NCI-H146 (cell line): Measurements from ENCODE around the gene ASB10.

Source experiments
- DNase-seq: peaks from one replicate; lab custom pipeline; 2025; lab: John Stamatoyannopoulos, UW

ASB10 gene

DNA sequence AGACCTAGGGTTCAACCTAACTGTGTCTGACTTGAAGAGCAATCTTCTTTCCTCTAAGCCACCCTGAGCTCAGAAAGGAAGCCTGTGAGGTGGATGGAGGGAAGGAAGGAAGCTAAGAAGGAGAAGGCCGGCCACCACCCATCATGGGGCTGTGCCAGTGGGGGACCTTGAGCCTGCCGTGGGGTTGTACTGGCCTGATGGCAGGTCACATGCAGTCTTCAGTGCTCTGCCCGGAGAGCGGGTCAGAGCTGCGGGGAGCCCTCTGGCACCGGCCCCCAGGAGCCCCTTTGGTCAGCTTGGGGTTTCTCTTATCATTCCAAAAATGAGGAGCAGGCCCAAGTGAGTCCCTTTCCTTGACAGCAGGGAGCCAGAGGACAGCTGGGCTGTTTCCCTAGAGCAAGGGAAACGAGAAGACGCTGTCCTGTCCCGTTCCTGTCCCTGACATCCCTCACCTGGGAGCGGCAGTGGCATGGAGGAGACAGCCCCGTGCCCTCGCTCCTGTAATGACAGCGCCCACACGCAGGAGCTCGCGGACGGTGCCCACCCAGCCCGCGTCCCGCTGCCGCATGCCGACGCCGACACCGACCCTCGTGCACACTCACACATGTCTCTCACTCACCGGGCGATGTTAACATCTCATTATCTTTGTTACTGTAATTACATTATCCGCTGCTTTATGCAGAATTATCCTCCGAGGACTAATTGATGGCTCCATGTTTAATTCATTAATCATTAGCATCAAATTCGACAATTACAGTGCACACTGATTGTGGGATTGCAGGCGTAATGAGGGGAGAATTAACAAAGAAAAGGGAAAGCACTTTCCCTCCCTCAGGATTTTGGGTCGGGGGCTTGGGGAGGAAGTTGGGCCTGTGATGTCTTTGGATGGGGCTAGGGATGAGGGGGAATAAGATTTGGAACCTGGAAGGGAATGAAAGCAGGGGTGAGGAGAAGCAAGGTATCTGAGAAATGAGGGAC lies 50.9 kb downstream of the ASB10 start:
- no peak for DNase-seq

DNA sequence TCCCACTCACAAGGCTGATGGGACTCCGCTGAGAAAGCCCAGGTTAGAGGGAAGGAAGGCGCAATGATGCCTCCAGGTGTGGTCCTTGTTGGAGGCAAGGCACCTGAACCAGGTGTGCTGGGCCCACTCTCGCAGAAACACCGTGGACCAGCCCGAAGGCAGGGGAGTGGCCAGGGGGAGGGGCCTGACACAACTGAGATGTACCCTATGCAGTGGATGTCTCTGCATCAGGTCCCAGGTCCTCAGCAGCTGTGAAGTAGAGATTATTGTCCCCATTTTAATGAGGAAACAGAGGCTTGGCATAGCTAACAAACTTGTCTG lies 51.6 kb downstream of the ASB10 start:
- DNase-seq, result no peak

DNA sequence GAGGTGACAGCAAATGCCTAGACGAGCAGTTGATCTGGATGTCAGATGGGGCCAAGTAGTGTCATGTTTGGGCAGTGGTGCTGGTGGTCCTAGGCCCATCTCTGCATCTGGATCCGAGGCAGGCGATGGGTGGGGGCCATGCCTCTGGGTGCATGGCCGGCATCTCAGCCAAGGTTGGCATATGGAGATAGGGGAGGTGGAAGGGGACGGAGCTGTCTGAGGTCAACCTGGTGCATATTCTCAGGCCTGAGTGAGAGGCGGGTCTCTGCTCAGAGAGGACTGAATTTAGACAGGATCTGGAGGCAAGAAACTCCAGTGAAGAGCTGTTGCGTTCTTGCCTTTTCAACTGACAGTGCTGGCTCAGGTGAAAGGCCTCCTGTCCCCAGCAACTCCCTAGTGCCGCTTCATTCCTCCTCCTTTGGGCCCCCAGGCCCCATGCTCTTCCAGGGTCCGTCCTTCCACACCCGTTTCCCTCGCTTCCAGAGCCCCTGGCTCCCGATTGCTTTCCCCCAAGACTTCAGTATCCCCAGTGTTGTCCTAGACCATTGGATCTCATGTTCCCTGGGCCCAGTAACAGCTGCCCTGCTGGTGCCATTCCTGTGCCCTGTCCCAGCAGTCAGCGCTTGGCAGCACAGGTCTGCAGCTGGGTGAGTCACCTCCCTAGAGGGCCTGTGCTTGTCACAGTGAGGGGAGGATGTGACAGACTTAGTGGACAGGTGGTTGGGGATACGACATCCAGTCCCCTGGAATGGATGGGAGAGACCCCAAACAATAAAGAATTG lies 52.1 kb downstream of the ASB10 start:
- no peak for DNase-seq

DNA sequence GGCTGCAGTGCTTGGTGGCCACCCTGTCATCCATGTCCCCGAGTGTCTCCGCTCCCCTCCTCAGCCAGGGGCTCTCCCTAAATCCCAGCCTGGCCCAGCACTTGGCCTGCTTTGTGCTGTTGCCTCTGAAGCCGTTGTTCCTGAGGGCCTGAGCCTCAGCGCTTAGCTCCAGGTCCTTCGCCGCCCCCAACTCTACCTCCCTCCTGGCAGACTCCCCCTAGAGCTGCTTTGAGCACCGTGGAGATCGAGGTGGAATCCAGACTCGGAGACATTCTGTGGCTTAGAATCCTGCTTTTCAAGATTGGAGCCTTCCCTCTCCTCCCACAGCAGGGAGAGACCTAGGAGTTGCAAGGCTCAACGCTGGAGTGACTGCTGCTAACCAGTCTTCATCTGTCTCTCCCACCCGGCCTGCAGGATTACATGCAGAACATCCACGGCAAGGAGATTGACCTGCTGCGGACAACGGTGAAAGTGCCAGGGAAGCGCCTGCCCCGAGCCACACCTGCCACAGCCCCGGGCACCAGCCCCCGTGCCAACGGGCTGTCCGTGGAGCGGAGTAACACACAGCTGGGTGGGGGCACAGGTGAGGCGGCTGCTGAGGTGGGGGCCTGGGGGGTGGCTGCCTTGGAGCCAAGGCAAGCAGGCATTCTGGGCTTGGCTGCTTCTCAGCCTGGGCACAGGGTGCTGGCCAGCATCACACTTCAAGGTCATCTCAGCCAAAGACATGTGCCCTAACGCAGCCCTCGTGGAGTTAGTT lies 52.9 kb downstream of the ASB10 start:
- no peak for DNase-seq

DNA sequence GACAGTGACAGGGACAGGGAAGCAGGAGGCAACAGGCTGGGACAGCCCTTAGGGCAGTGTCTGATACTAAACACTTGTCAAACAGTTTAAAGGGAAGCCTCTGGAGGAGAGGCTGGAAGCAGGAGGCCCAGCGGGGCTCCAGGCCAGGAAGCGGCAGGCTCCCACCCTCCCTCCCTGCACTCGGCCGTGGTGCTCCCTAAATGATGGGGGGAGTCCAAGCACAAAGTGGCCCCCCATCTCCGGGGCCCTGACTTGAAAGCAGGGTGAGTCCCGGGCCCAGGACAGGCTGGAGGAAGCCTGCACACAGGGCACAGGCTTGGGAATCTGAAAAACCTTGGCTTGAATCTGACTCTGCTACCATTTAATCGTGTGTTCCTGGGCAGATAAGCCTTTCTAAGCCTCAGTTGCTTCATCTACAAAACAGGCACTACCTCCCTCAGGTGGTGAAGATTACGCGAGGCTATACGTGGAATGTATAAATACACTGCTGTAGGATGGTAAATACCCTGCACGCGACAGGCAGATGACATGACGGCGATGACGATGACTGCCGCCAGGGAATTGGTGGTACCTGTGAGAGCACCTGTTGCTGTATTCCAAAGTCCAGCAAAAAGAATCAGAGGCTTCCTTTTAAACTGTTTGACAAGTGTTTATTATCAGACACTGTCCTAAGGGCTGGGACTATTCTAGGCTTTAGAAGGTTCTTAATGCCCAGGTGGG lies 53.6 kb downstream of the ASB10 start:
- no peak for DNase-seq

DNA sequence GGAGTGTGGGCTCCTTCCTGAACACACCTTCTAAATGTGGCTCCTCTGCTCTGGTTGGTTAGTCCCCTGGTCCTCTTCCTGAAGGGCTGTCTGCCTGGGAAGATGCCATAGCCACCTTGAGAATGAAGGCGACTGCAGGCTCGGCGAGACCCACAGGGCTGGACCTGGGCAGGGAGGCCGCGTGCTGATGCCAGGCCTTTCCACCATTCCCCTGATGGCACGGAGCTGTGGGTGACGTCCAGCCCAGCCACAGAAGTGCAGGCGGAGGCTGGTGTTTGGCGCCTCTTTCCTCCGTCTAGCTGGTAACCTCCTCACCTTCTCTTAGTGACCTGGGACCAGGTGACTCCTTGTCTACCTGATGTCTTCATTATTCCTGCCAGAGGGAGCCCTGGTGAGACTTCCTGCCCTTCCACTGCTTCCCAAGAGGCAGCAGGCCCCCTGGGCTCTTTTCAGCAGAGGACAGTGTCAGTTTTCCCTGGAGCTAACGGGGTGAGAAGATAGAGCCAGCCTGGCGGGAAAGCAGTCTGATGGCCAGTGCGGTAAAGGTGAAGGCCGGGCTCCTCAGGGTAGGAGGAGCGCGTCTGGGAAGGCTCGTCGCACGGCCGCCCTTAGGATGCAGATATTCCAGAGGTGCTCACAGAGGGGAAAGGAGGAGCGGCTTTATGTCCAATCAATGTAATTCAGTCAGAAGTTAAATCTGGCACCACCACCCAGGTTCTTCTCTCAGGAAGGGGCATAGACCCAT lies 54.4 kb downstream of the ASB10 start:
- DNase-seq, result no peak

DNA sequence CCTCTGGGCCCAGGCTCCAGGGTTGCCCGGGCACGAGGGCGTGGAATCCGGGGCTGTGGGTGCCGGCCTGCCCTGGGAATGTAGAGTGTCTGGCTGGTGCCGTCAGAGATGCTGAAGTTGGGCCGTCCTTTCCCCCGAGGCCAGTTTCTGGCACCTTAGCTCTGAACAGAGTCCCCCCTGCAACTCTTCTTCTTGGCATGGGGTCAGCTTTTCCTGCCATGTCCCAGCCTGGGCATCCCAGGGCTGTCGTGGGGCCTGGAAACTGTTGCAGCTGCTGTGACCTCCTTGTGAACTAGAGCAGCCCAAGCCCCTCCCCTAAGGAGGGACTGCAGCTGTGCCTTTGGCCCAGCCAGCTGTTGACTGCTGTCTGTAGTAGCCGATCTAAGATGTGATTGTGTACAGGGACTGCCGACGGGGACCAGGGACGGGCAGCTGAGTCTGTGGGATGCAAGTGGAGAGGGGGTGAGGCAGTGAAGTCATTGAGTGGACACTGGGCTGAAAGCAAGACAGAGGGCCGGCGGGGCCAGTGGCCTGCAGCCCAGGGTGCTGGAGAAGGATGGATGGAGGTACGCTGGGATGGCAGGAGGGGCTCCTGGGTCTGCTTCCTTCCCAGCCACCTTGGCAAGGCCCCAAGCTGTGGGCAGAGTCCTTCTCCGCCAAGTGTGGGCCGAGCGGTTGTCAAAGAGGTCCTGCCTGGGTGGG lies 55.3 kb downstream of the ASB10 start:
- DNase-seq, result no peak

DNA sequence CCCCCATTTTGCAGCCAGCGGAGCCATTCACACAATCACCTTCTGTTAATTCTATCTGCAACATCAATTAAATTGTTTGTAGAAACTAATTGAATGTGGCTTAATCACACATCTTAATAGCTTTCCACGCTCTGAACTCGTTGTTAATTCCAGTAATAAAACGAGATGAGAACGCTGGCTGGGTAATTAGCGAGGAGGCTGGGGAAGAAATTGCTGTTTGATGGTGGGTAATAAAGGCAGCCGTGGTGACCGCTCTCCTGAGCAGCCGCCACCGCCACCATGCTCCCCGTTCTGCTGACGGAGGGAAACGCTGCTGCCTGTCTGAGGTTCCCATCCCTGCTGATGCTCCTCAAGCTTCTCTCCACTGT lies 55.8 kb downstream of the ASB10 start:
- DNase-seq, result no peak

DNA sequence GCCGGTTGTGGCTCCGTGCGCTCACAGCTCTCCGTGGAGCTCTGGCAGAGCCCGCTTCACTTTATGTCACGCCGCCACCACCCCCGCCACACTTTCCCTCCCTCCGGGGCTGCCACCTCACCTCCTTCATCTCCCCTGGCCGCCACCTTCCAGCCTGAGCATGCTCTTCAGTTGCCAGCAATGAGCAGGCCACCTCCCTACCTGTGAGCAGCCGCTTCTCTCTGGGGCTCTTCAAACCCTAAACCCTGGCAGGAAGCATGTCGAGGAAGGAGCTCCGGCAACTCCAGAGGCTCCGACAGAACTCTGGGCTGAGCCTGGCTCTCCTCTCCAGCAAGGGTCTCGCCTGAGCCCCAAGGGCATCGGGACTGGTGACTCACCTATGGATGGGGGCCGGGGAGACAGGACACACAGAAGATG lies 56.3 kb downstream of the ASB10 start:
- DNase-seq, result no peak

DNA sequence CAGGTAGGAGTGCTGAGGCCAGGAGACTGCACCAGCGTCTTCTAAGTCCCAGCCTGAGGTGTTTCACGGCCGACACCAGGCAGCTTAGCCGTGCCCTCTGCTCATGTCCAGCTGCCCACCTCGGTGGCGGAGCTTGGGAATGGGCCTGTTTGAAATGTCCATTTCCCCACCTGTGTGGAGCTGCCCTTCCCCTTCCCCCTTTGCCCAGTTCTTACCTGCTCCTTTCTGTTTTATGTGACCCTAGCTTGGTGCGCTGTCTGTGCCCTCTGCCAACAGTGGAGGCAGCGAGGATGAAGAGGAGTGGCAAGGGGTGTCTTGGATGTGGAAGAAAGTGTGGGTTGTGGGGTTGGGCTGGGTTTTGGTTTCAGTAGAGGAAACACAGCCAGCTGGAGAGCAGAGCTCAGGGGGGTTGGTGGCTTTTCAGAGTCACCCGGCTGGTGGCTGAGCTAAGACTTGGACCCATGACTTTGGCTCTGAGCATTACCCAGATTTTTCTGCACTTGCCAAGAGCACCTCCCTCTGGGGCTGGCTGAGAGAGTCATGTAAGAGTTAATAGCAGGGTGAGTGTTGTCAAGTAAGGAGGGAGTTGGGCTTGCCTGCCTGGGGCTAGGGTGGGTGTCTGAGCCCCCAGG lies 57.0 kb downstream of the ASB10 start:
- DNase-seq, result no peak

DNA sequence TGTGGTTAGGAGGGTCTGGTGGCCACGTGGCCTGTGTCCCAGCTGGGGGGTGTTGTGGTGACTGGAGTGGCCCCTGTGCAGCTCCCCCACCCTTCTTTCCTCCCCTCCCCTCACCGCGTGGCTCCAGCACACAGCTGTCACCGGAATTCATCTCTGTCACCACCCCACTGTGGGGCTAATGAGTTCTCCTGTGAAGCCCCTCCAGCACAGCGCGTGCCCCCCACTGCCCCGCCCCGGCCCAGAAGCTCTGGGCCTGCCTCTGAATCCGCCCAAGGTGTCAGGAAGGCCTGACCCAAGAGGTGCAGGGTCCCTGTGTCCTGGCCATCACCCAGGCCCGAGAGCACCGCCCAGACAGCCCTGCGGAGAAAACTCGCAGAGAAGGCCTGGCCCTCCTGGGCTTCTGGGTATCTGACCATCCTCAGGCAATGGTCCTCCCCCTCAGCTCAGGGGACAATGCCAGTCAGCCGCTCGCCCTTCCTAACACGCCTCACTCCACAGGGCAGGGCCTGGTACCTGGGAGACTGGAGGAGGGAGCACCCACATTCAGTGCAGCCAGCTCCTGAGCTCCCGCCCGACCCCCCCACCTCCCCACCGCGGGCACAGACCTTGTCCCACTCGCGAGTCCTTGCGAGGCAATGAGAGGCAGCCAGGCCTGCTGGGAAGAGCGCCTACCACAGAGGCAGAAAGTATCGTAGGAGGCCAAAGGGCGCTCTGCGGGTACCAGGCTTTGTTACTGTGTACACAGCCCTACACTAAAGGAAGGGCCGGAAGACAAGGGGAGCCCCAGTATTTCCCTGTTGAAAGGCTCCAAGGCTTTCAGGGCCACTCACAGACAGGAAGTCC lies 57.7 kb downstream of the ASB10 start:
- DNase-seq, result no peak

DNA sequence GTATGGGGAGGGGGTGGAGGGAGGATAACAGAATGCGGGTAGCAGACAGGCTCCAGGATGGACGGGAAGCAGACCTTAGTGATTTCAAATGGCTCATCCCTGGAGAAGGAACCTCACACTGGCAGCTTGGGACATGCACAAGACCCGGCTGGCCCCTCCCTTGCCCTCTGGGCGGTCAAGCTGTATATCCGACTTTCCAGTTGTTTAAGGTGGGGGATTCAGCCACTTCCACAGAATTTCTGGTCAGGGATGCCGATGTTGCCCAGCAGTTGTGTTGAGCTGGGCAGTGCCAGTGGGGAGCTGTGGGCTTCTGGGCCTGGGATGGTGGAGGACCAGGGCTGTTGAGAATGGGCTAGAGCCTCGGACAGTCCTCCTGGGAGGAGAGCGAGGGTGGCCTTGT lies 58.3 kb downstream of the ASB10 start:
- no peak for DNase-seq

DNA sequence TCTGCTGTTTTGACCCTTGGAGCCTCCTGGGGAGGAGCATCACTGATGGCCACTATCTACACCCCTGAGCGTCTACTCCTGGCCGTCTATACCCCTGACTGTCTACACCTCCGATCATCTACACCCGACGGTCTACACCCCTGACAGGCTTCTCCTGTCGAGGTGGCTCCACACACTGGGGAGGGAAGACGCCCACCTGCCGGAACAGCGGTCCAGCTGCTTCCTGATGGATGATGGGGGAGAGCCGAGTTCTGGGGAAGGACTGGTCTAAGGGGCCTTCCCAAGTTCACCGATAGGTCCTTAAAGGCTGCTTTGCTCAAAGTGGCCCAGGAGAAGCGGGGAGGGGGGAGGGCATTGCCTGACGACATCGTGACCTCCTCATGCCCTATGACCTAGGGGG lies 58.9 kb downstream of the ASB10 start:
- DNase-seq, result no peak

DNA sequence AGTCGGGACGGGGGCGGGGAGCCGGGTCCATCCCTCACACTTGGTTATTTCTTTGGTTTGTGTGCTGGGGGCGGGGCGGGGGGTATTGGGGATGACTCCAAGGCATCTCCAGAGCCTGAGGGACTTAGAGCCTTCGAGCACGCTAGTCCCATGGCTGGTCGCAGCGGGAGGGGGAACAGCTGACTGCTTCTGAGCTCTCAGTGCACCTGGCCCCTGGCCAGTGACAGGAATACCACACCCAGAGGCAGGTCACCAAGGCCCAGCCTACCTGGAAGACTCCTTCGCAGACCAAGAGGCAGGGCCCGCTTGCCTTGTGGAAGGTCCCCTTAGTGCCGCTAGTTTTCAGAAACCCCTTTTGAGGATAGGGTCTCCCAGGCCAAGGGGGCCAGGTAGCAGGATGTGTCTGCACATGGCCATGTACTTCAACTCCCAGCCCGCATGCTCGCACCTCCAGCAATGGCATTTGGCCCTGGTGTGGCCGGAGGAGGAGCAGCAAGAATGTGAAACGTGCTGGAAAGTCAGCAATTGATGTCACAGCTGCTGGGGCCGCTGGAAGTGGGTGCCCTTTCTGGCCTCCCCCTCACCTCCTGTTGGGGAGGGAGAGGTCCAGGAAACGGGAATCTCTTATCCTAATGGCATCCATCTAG lies 60.4 kb downstream of the ASB10 start:
- no peak for DNase-seq

DNA sequence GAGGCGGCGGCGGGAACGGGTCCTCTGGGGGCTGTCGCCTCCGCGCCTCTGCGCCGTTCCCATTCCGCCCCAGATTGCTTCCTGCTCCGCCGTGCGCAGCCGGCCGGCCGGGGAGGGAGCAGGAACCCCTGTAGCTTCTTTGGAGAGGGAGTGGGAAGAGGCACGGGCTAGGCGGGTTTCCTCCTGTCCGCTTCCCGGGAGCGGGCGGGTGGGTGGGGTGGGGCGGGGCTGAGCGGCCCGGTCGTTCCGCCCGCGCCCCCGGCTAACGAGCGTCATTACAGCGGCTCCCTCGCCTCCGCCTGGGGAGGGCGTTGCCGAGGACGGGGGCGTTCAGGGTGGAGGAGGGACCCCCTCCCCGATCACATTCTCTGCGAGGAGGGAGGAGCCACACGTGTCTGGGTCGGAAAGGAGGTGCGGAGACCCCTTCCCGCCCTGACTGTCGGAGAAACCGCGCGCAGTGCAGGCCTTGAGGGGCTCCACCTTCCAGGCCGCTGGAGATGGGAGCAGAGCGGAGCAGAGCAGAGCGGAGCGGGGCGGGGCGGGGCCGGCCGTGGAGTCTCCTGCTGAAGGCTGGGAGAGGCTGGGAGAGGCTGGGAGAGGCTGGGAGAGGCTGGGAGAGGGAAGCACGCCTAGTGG lies 61.1 kb downstream of the ASB10 start:
- no peak for DNase-seq
